HepG2 (cell line): ENCODE results near the gene FN1. TPM values are rescaled to one million over a fixed set of nuclear protein-coding genes. Genes with fewer than 3 reads are reported as not detected.

ENCODE experiments used
- ATAC-seq: fragments of 200-7000 bp; cut with Tn5 transposase; 3 replicates; pipeline ENCODE4 v1.9.1; 2020; ENCODE audit warnings: mild to moderate bottlenecking, moderate library complexity
- BruUV-seq: library from RNA; stranded (reverse); fragments of 400-500 nt; replicated peaks from 2 replicates; lab custom pipeline; 2021; lab: Mats Ljungman, UMichigan
- CTCF ChIA-PET: fragments of 300-600 bp; formaldehyde crosslinking; extraction: SDS; loops from one replicate; lab custom pipeline; 2021; ENCODE audit warnings: low total read pairs, inconsistent platforms, low intra/inter-chr PET ratio; lab: Yijun Ruan, JAX
- POLR2A ChIA-PET: fragments of 350-600 bp; sonication (Branson Sonifier 250); formaldehyde crosslinking; loops from one replicate; lab custom pipeline; 2020; ENCODE audit warnings: antibody characterized with exemption, inconsistent platforms; lab: Yijun Ruan, JAX
- DNase-seq: peaks from one replicate; pipeline ENCODE4 v3.0.0-alpha.2; 2015; ENCODE audit warnings: low spot score
- FAIRE-seq: peaks from 3 replicates; lab custom pipeline; 2011; peaks lifted over from hg19 to GRCh38; lab: Jason Lieb, UNC
- H2AFZ ChIP-seq: one replicate; pipeline ENCODE4 v1.6.1; 2011; ENCODE audit warnings: low read length, inconsistent platforms
- H3K27ac ChIP-seq: fragments of 300-600 bp; 3 replicates; pipeline ENCODE4 v1.8.0; 2011; ENCODE audit warnings: mixed run types, mild to moderate bottlenecking, mixed read lengths, low read length, inconsistent platforms; ENCODE audit not compliant: insufficient read depth; ENCODE audit errors: extremely low read length
- H3K27me3 ChIP-seq, 2 experiments: fragments of 200-600 bp in 1 of 2; 2 replicates in 1 of 2; 3 replicates in 1 of 2; pipeline versions ENCODE4 v1.6.0 to v1.8.0; 2011; ENCODE audit warnings: low read length in 2 of 2, mild to moderate bottlenecking in 2 of 2, moderate library complexity in 2 of 2, inconsistent platforms in 1 of 2; ENCODE audit not compliant: insufficient read depth in 2 of 2, control insufficient read depth in 1 of 2
- H3K36me3 ChIP-seq, 2 experiments: fragments of 200-600 bp in 1 of 2; replicated peaks in 1 of 2; 2 replicates in 1 of 2; 3 replicates in 1 of 2; pipeline versions ENCODE4 v1.5.1 to v1.8.0; 2011; ENCODE audit warnings: low read length in 2 of 2, inconsistent platforms in 1 of 2; ENCODE audit not compliant: insufficient read depth in 2 of 2, control insufficient read depth in 1 of 2
- H3K4me1 ChIP-seq: 2 replicates; pipeline ENCODE4 v1.5.1; 2012; ENCODE audit warnings: low read length, inconsistent platforms; ENCODE audit not compliant: insufficient read depth
- H3K4me2 ChIP-seq: 2 replicates; pipeline ENCODE4 v1.6.0; 2011; ENCODE audit warnings: low read depth, low read length, inconsistent platforms
- H3K4me3 ChIP-seq, 3 experiments: fragments of 200-600 bp in 1 of 3; sonication (generic), shearing (Covaris generic) in 1 of 3; replicated peaks in 1 of 3; 2 replicates each; pipeline ENCODE4 v1.5.1; 2011 to 2016; ENCODE audit warnings: low read length in 3 of 3, inconsistent platforms in 2 of 3, low read depth in 2 of 3, mild to moderate bottlenecking in 2 of 3, control low read depth in 1 of 3, mixed read lengths in 1 of 3; ENCODE audit not compliant: insufficient read depth in 1 of 3
- H3K79me2 ChIP-seq: one replicate; pipeline ENCODE4 v1.6.1; 2011; ENCODE audit warnings: low read length, inconsistent platforms; ENCODE audit not compliant: insufficient read depth
- H3K9ac ChIP-seq: 2 replicates; pipeline ENCODE4 v1.6.0; 2011; ENCODE audit warnings: mild to moderate bottlenecking, low read depth, low read length, inconsistent platforms; ENCODE audit not compliant: insufficient read depth
- H3K9me3 ChIP-seq: 2 replicates; pipeline ENCODE4 v1.5.1; 2012; ENCODE audit warnings: mild to moderate bottlenecking, low read length
- H4K20me1 ChIP-seq: 2 replicates; pipeline ENCODE4 v1.6.0; 2011; ENCODE audit warnings: inconsistent platforms, mild to moderate bottlenecking, low read length, moderate library complexity; ENCODE audit not compliant: insufficient read depth
- AFF4 ChIP-seq: sonication (generic); formaldehyde crosslinking; IDR thresholded peaks from 2 replicates; pipeline ENCODE4 v1.4.0; 2020; ENCODE audit warnings: missing genetic modification reagents
- CREB1 ChIP-seq, 2 experiments: fragments of 450-650 bp in 1 of 2; IDR thresholded peaks; 2 replicates each; pipeline ENCODE4 v1.6.1; 2016 to 2017; ENCODE audit warnings: control low read depth in 1 of 2, mild to moderate bottlenecking in 1 of 2, missing compliant biosample characterization in 1 of 2, missing genetic modification characterization in 1 of 2
- EP300 ChIP-seq, 3 experiments: sonication (generic) in 1 of 3; formaldehyde crosslinking in 1 of 3; IDR thresholded peaks; 2 replicates each; pipeline versions ENCODE4 v1.5.1 to v1.6.1; 2011 to 2020; ENCODE audit warnings: low read depth in 2 of 3, low read length in 2 of 3, borderline replicate concordance in 1 of 3, improper control_type of control experiment in 1 of 3, mild to moderate bottlenecking in 1 of 3, missing genetic modification reagents in 1 of 3, moderate library complexity in 1 of 3
- FOXJ3 ChIP-seq: sonication (generic); formaldehyde crosslinking; IDR thresholded peaks from 2 replicates; pipeline ENCODE4 v1.4.0; 2020; ENCODE audit warnings: missing genetic modification reagents, mild to moderate bottlenecking, borderline replicate concordance
- HDAC1 ChIP-seq: sonication (generic); formaldehyde crosslinking; IDR thresholded peaks from 2 replicates; pipeline ENCODE4 v1.5.1; 2020; ENCODE audit warnings: mild to moderate bottlenecking, missing genetic modification reagents
- IRX3 ChIP-seq: sonication (generic); formaldehyde crosslinking; IDR thresholded peaks from 2 replicates; pipeline ENCODE4 v1.8.1; 2023; ENCODE audit warnings: mild to moderate bottlenecking, low read depth, missing genetic modification reagents, borderline replicate concordance
- MLLT10 ChIP-seq: sonication (generic); formaldehyde crosslinking; IDR thresholded peaks from 2 replicates; pipeline ENCODE4 v1.4.0; 2020; ENCODE audit warnings: missing genetic modification reagents
- NR1H2 ChIP-seq: sonication (generic); formaldehyde crosslinking; IDR thresholded peaks from 2 replicates; pipeline ENCODE4 v1.8.1; 2022; ENCODE audit warnings: low read depth, missing genetic modification reagents, borderline replicate concordance
- SNRNP70 ChIP-seq: fragments of 200-400 bp; formaldehyde crosslinking; IDR thresholded peaks from 2 replicates; pipeline ENCODE4 v1.6.1; 2017; ENCODE audit warnings: mild to moderate bottlenecking, low read depth, low read length, moderate library complexity
- TBP ChIP-seq: sonication (generic); formaldehyde crosslinking; IDR thresholded peaks from 2 replicates; pipeline ENCODE4 v1.5.0; 2020; ENCODE audit warnings: missing genetic modification reagents
- TOPORS ChIP-seq: sonication (generic); formaldehyde crosslinking; IDR thresholded peaks from 2 replicates; pipeline ENCODE4 v1.8.0; 2023; ENCODE audit warnings: mild to moderate bottlenecking, missing genetic modification reagents
- TRIM24 ChIP-seq: sonication (generic); formaldehyde crosslinking; IDR thresholded peaks from 2 replicates; pipeline ENCODE4 v1.8.0; 2022; ENCODE audit warnings: mild to moderate bottlenecking, missing genetic modification reagents
- ZMYM3 ChIP-seq: sonication (generic); formaldehyde crosslinking; IDR thresholded peaks from 2 replicates; pipeline ENCODE4 v1.5.1; 2020; ENCODE audit warnings: mild to moderate bottlenecking, missing genetic modification reagents
- ZNF121 ChIP-seq: sonication (generic); formaldehyde crosslinking; IDR thresholded peaks from 2 replicates; pipeline ENCODE4 v1.5.0; 2020; ENCODE audit warnings: mild to moderate bottlenecking, missing genetic modification reagents
- ZNF207 ChIP-seq: fragments of 450-650 bp; IDR thresholded peaks from 2 replicates; pipeline ENCODE4 v1.6.1; 2016; ENCODE audit warnings: antibody characterized with exemption, borderline replicate concordance
- ZNF224 ChIP-seq: sonication (generic); formaldehyde crosslinking; IDR thresholded peaks from 2 replicates; pipeline ENCODE4 v1.5.0; 2020; ENCODE audit warnings: mild to moderate bottlenecking, missing genetic modification reagents
- ZNF432 ChIP-seq: sonication (generic); formaldehyde crosslinking; IDR thresholded peaks from 2 replicates; pipeline ENCODE4 v1.5.0; 2020; ENCODE audit warnings: missing genetic modification reagents, mild to moderate bottlenecking, borderline replicate concordance
- ZNF446 ChIP-seq: sonication (generic); formaldehyde crosslinking; IDR thresholded peaks from 2 replicates; pipeline ENCODE4 v1.5.0; 2020; ENCODE audit warnings: mild to moderate bottlenecking, missing genetic modification reagents
- ZNF792 ChIP-seq: IDR thresholded peaks from 2 replicates; pipeline ENCODE4 v1.6.1; 2016
- WGBS: methylation state at CpG from one replicate; pipeline ENCODE4 v1.1.6; 2017; ENCODE audit warnings: low lambda C conversion rate; 5-methylcytosine and 5-hydroxymethylcytosine counted together
- in situ Hi-C: cut with HindIII; loops from 2 replicates; pipeline ENCODE4 v1.10.0; 2017; ENCODE audit warnings: low pct_unique_long_range_greater_than_20kb; ENCODE audit not compliant: extremely low pct_ligation_motif_present
- intact Hi-C: fragments of 100-400 bp; cut with micrococcal nuclease; formaldehyde crosslinking; loops from one replicate; pipeline ENCODE4 v1.10.0; 2022; ENCODE audit not compliant: unreplicated experiment
- polyA plus RNA-seq, 8 experiments: library from polyadenylated mRNA; depleted of rRNA in 3 of 8; stranded (reverse) in 7 of 8; unstranded in 1 of 8; fragments of >200 nt; fragmentation: Illumina TruSeq in 4 of 8; extraction: Trizol in 4 of 8; gene quantifications; 2 replicates each; pipeline versions ENCODE4 v1.2.1 to v1.2.3, GENCODE V29; 2011 to 2016; ENCODE audit warnings: low read depth in 4 of 8, missing spikeins in 1 of 8, mixed read lengths in 1 of 8; ENCODE audit not compliant: insufficient read depth in 1 of 8
- total RNA-seq, 5 experiments: library from RNA; depleted of rRNA; stranded (reverse); fragments of >200 nt; fragmentation: Illumina TruSeq; extraction: Trizol; gene quantifications; 2 replicates each; pipeline ENCODE4 v1.2.3, GENCODE V29; 2016; ENCODE audit warnings: low read depth in 1 of 5
- TF ChIP-seq, protein P1 (sequence below): sonication (generic); formaldehyde crosslinking; conservative IDR thresholded peaks from 2 replicates; pipeline ENCODE4 v1.4.0; 2020; ENCODE audit warnings: missing genetic modification reagents

FN1 gene
- total and polyA plus RNA-seq, 2 of the 13 experiments (the other 11 are each of a cell fraction or from before 2014, with no cell fraction given): 1,847 to 6,471 TPM

GRCh38 chr2:215439404-215439803 lies 3.5 kb upstream of the FN1 start:
- FAIRE-seq (no peak), ATAC-seq (no peak), DNase-seq (no peak)
- no peak overlapping the region for H3K4me3 ChIP-seq
- no peaks in the 10 kb centered on the region; a peak in 1 of 5 replicates for H3K27me3 ChIP-seq
- peak overlapping the region; percentile 23; the same call in 1 of the 2 replicates for H3K4me2 ChIP-seq
- ChIA-PET POLR2A (interaction anchor here (0.9 to 1.3 kb wide), 3 partner anchors 25 to 394 kb away, joined by 3 read pairs; no protein-coding TSS in a partner anchor), CTCF (no interaction called here)
- WGBS: 56% methylated on average over 2 of the region's 2 CpGs
- BruUV-seq: no TSS peak
- intact Hi-C loops: loop anchor here (5.0 kb wide), 2 partner anchors 353 to 388 kb away; no protein-coding TSS in a partner anchor
- in situ Hi-C loops: no loop called here
- no peak overlapping the region for H2AFZ ChIP-seq
- peaks cover 61% of the 10 kb centered on the region for H3K4me1 ChIP-seq
- H3K36me3 ChIP-seq: no peaks in the 10 kb centered on the region
- no peaks in the 10 kb centered on the region for H3K9me3 ChIP-seq
- H3K9ac ChIP-seq: 0 out of 2 replicates have a peak overlapping the region, but pooled peaks have one; percentile 4
- H4K20me1 ChIP-seq: peaks cover 14% of the 10 kb centered on the region; the same call in 1 of the 2 replicates
- peaks cover 15% of the 10 kb centered on the region for H3K79me2 ChIP-seq
- no peak overlapping the region for H3K27ac ChIP-seq
- TF ChIP-seq ZNF792 (no peak), TRIM24 (no peak), TOPORS (CRISPR knock-in tag) (no peak), SNRNP70 (no peak), ZNF432 (no peak), NR1H2 (CRISPR knock-in tag) (no peak), EP300 (IDR thresholded peaks at IDR 0.05; ENCODE audit: low read depth in 2 of 2, low read length in 2 of 2) (no peak), EP300 (CRISPR knock-in tag; IDR thresholded peaks at IDR 0.05; ENCODE audit: borderline replicate concordance) (no peak), IRX3 (CRISPR knock-in tag) (no peak), MLLT10 (no peak), ZNF121 (peak; percentile 97), ZNF207 (no peak), AFF4 (CRISPR knock-in tag) (no peak), ZNF224 (CRISPR knock-in tag) (no peak), ZNF446 (CRISPR knock-in tag) (no peak), TBP (CRISPR knock-in tag) (no peak), HDAC1 (CRISPR knock-in tag) (0 out of 2 replicates have a peak, but pooled peaks have one; percentile 15), CREB1 (IDR thresholded peaks at IDR 0.05) (no peak), CREB1 (CRISPR knock-in tag; IDR thresholded peaks at IDR 0.05) (0 out of 2 replicates have a peak, but pooled peaks have one; percentile 9), ZMYM3 (CRISPR knock-in tag) (0 out of 2 replicates have a peak, but pooled peaks have one; percentile 36), FOXJ3 (CRISPR knock-in tag) (no peak)
- TF ChIP-seq, protein P1, sequence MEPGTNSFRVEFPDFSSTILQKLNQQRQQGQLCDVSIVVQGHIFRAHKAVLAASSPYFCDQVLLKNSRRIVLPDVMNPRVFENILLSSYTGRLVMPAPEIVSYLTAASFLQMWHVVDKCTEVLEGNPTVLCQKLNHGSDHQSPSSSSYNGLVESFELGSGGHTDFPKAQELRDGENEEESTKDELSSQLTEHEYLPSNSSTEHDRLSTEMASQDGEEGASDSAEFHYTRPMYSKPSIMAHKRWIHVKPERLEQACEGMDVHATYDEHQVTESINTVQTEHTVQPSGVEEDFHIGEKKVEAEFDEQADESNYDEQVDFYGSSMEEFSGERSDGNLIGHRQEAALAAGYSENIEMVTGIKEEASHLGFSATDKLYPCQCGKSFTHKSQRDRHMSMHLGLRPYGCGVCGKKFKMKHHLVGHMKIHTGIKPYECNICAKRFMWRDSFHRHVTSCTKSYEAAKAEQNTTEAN (CRISPR knock-in tag): no peak
